Kidney glomerular epithelial cell (primary cell): ENCODE data around the gene TRDN.
"Not testable (repeated sequence)": the region's sequence is repeated elsewhere in the genome, so short reads cannot be mapped to it uniquely, and the experiment has no call there.

ENCODE experiments used
- DNase-seq: peaks from one replicate; lab custom pipeline; 2025; lab: John Stamatoyannopoulos, UW

The TRDN gene

GRCh38 chr6:123398072-123398471 is 238.7 kb downstream of the TRDN start:
- DNase-seq: no peak

GRCh38 chr6:123393331-123393730 is 243.4 kb downstream of the TRDN start:
- no peak for DNase-seq

GRCh38 chr6:123383718-123384117 is 253.0 kb downstream of the TRDN start:
- no peak for DNase-seq

GRCh38 chr6:123380257-123380656 is 256.5 kb downstream of the TRDN start:
- DNase-seq: no peak

GRCh38 chr6:123372737-123373136 is 264.0 kb downstream of the TRDN start:
- DNase-seq: no peak

- DNase-seq: no peak
Measured at GRCh38 chr6:123363912-123364311, 272.8 kb downstream of the TRDN start.

- DNase-seq: no peak
Measured at GRCh38 chr6:123360359-123360758, 276.4 kb downstream of the TRDN start.

GRCh38 chr6:123352705-123353104 is 284.0 kb downstream of the TRDN start:
- no peak for DNase-seq

GRCh38 chr6:123352279-123352678 is 284.5 kb downstream of the TRDN start:
- DNase-seq: no peak

- DNase-seq: no peak
Measured at GRCh38 chr6:123343836-123344235, 292.9 kb downstream of the TRDN start.

GRCh38 chr6:123338394-123338793 is 298.4 kb downstream of the TRDN start:
- DNase-seq: no peak

- no peak for DNase-seq
Measured at GRCh38 chr6:123333000-123333756, 303.6 kb downstream of the TRDN start.

- no peak for DNase-seq
Measured at GRCh38 chr6:123332070-123332469, 304.7 kb downstream of the TRDN start.

- DNase-seq: no peak
Measured at GRCh38 chr6:123329337-123329736, 307.4 kb downstream of the TRDN start.

- no peak for DNase-seq
Measured at GRCh38 chr6:123323452-123324329, 313.1 kb downstream of the TRDN start.

- no peak for DNase-seq
Measured at GRCh38 chr6:123321020-123321419, 315.7 kb downstream of the TRDN start.

GRCh38 chr6:123316733-123317323 is 319.9 kb downstream of the TRDN start:
- DNase-seq: no peak

- DNase-seq: not testable (repeated sequence)
Measured at GRCh38 chr6:123314459-123314858, 322.3 kb downstream of the TRDN start.

GRCh38 chr6:123309130-123309529 is 327.6 kb downstream of the TRDN start:
- no peak for DNase-seq

- DNase-seq: no peak
Measured at GRCh38 chr6:123306334-123306733, 330.4 kb downstream of the TRDN start.

GRCh38 chr6:123295672-123296071 is 341.1 kb downstream of the TRDN start:
- no peak for DNase-seq

- DNase-seq: no peak
Measured at GRCh38 chr6:123295181-123295580, 341.6 kb downstream of the TRDN start.

GRCh38 chr6:123288649-123289048 is 348.1 kb downstream of the TRDN start:
- no peak for DNase-seq
